LoVo (cell line): Measurements from ENCODE around the gene URB2.
"Not testable (repeated sequence)": the region's sequence is repeated elsewhere in the genome, so short reads cannot be mapped to it uniquely, and the experiment has no call there.

ENCODE experiments used
- DNase-seq: peaks from one replicate; pipeline ENCODE4 v3.0.0-alpha.2; 2016; ENCODE audit warnings: low spot score

The URB2 gene

DNA sequence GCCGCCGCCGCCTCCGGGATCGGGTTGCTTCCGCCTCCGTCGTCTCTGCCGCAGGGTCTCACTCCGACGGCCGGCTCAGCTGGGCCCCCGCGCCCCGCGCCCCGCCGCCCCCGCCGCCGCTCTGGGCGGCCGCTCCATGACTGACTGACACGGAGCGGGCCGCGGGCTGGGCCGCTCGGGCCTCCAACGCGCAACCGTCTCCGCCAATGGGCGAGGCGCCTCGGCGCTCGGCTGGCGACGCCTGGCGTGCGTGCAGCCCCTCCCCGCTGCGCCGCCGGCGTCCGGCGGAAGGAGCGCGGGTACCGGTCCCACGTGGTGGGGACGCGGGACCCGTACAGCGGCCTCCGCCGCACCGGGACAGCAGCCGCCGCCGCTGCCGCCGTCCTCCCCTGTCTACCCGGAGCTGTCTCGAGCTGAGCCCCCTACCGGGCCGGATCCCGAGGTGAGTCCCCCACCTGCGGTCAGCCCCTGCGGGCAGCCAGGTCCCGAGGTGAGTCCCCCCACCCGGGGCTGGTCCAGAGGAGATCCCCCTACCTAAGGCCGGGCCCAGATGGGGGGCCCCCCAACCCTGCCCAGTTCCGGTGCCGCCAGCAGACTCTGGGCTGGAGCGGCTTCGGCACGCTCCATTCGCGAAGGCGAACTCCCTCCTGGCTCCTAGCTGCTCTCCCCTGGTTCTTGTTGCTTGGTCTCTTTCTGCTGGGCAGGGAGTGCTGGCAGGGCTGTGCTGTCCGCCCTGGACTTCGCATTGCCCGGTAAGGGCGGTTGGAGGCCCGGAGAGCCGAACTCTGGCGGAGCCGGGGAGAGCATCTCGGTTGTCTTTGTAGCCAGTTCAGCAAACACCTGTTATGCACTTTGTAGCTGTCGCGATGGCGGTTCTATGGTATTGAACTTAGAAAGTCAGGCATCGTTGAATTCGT lies at the start of gene URB2, which contains the start of gene TAF5L:
Gene URB2 (plus strand): TSS at position 333 of the 917 bp plus-strand sequence. CDS start 1,387 bp downstream, outside the sequence.
Gene TAF5L (minus strand): TSS at position 208 of the 917 bp plus-strand sequence. CDS start 11,640 bp downstream, outside the sequence.
- peak; percentile 92 for DNase-seq

GRCh38 chr1:229578168-229579058 lies 47.6 kb upstream of the URB2 start:
- no peak for DNase-seq

DNA sequence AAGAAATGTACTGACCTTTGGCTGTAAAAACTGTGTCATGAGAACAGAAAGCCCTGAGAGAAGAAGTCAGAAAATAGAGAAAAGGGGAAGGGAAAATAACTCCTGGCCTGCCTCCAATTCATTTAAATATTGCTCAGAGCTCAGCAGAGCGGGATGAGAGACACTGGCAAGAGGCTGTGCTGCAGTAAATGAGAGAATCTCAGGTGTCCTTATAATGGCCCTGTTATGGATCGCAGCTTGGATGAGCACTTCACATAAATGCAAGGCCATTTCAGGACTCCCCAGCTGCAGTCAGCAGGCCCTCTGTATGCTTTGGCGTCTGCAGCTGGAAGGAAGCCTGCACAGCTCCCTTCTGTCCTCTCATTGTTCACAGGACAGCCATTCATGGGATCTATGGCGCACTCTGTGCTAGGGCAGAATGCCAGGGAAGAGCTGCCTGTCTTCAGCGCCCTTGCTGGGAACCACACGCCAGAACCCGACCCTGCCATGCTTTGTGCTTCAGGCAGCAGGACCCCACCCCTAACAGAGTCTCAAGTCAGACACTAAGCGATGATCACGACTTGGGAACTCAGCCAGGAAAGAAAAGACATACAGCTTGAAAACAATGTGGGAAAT lies 46.9 kb upstream of the URB2 start:
- no peak for DNase-seq

DNA sequence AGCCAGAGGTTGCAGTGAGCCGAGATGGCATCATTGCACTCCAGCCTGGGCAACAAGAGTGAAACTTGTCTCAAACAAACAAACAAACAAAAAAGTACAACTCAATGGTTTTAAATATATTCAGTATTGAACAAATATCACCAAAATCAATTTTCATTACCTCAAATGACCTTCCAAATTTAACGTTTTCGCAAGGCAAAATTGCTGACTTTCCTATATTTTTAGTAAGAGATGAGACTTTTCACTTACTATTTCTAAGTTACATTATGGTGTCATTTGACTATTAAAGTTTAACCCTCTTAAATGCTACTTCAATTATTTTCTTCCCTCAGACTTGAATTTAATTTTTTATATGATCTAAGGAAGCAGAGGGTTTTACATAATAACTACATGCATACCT lies 44.6 kb upstream of the URB2 start:
- DNase-seq, result no peak

- no peak for DNase-seq
Measured at GRCh38 chr1:229582011-229582694, 43.9 kb upstream of the URB2 start.

DNA sequence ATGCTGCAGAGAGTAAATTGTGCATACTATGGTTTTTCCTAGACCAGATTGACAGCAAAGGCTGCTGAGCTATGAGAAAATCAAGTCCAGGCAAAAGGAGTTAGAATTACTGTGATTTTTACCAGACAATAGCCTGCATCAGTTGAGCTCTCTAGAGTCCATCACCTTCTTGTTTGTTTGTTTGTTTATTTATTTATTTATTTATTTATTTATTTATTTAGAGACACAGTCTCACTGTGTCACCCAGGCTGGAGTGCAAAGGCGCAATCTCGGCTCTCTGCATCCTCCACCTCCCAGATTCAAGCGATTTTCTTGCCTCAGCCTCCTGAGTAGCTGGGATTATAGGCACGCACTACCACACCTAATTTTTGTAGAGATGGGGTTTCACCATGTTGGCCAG lies 43.3 kb upstream of the URB2 start:
- no peak for DNase-seq

GRCh38 chr1:229585338-229585737 lies 40.7 kb upstream of the URB2 start:
- no peak for DNase-seq

GRCh38 chr1:229590119-229590518 lies 35.9 kb upstream of the URB2 start:
- no peak for DNase-seq

- DNase-seq, result no peak
Measured at GRCh38 chr1:229593800-229594199, 32.2 kb upstream of the URB2 start.

GRCh38 chr1:229594227-229595008 lies 31.6 kb upstream of the URB2 start:
- DNase-seq, result no peak

DNA sequence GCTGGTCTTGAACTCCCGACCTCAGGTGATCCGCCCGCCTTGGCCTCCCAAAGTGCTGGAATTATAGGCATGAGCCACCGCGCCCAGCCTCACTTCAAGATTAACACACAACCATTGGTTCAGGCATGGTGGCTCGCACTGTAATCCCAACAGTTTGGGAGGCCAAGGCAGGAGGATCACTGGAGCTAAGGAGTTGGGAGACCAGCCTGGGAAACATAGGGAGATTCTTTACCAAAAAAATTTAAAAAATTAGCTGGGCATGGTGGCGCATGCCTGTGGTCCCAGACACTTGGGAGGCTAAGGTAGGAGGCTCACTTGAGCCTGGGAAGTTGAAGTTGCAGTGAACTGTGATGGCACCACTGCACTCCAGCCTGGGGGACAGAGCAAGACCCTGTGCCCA lies 30.2 kb upstream of the URB2 start:
- not testable (repeated sequence) for DNase-seq

DNA sequence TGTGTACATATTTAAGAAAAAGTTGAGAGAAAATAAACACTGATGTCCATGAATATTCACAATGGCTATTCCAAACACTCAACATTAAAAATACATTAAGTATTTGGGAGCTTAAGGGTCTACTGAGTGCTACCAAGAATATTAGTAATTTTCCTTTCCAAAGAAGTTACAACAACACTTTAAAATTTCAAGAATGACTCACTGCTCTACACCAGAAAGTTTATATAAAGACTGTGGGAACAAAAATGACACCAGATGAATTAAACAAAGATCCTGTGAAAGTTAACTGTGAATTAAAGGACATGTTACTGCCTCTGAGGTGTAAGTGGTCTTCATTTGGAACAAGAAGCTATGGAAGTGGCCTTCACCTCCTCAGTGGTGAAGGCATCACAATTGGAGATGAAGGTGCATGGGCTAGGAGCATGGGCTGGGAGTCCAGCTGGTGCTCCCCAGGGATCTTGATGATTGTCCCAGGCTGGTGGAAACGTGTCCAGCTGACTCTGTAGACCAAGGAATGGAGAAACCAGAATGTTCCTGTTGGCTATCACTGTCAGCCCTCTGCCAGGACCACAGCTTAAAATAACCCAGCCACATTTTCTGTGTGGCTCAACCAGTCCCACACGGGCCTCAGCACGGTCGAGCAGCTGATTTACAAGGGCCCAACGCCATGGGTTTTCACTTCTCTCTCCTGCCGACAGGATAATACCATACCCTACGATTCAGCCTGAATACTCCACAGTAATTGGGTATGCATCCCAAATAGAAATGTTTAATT lies 28.9 kb upstream of the URB2 start:
- DNase-seq, result no peak

GRCh38 chr1:229597877-229598276 lies 28.2 kb upstream of the URB2 start:
- no peak for DNase-seq

GRCh38 chr1:229599218-229599954 lies 26.7 kb upstream of the URB2 start:
- DNase-seq, result no peak

DNA sequence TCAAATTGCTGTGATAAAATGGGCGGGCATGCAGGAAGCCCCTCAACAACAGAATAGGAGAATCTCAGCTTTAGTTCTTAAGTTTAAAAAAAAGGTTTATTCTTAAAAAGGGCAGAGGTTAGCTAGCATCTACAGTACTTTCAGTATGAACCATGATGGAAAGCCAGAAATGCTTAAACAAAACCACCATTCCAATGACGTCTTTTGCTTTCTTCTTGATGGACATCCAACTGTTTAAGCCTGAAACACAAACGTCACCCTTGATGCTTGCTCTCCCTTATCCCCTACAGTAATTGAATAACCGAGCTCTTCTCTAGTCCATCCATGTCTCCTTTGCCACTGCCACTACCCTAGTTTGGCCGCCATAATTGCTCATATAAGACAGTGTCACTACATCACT lies 25.8 kb upstream of the URB2 start:
- no peak for DNase-seq

GRCh38 chr1:229603371-229604005 lies 22.6 kb upstream of the URB2 start:
- DNase-seq, result no peak

GRCh38 chr1:229607370-229607769 lies 18.7 kb upstream of the URB2 start:
- no peak for DNase-seq

DNA sequence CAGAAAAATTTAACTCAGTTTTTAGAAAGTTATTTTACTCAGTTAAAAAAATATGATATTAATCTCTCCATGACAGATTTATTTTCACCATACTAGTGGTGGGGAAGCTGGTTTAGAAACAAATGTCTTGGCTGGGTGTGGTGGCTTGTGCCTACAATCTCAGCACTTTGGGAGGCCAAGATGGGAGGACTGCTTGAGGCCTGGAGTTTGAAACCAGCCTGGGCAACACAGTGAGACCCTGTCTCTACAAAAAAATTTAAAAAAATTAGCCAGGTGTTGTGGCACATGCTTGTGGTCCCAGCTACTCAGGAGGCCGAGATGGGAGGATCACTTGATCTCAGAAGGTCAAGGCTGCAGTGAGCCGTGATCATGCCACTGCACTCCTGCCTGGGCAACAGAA lies 17.5 kb upstream of the URB2 start:
- DNase-seq, result no peak

- DNase-seq, result no peak
Measured at GRCh38 chr1:229613938-229614337, 12.1 kb upstream of the URB2 start.
